WTC11 (cell line): ENCODE results near the gene MESD. TPM values are rescaled to one million over a fixed set of nuclear protein-coding genes. Genes with fewer than 3 reads are reported as not detected.
A peak's percentile ranks its signal among the peaks of the same experiment; 100 is the strongest.

Experiments used
- ATAC-seq: fragments of 200-7000 bp; cut with Tn5 transposase; 2 replicates; pipeline ENCODE4 v1.10.0; 2021; ENCODE audit warnings: mild to moderate bottlenecking, moderate library complexity
- CTCF ChIA-PET: fragments of 300-600 bp; sonication (Branson Sonifier 250); formaldehyde crosslinking; loops from one replicate; lab custom pipeline; 2021; ENCODE audit warnings: antibody characterized with exemption; lab: Charles Lee
- POLR2A ChIA-PET: fragments of 350-600 bp; sonication (Branson Sonifier 250); formaldehyde crosslinking; loops from one replicate; lab custom pipeline; 2021; ENCODE audit warnings: antibody characterized with exemption; lab: Charles Lee
- DNase-seq: peaks from one replicate; pipeline ENCODE4 v3.0.0; 2021; ENCODE audit warnings: low spot score
- H3K27ac Mint-ChIP-seq: 2 replicates; pipeline ENCODE4 v1.8.0; 2021; ENCODE audit warnings: mixed read lengths
- H3K27me3 Mint-ChIP-seq: 2 replicates; pipeline ENCODE4 v1.8.0; 2021; ENCODE audit warnings: low read depth, mild to moderate bottlenecking, moderate library complexity, mixed read lengths
- H3K36me3 Mint-ChIP-seq: 2 replicates; pipeline ENCODE4 v1.8.0; 2021; ENCODE audit warnings: mixed read lengths
- H3K4me1 Mint-ChIP-seq: 2 replicates; pipeline ENCODE4 v1.8.0; 2022; ENCODE audit warnings: mixed read lengths
- H3K4me3 Mint-ChIP-seq: 2 replicates; pipeline ENCODE4 v1.8.0; 2021; ENCODE audit warnings: mild to moderate bottlenecking, moderate library complexity, mixed read lengths
- H3K9me3 Mint-ChIP-seq: 2 replicates; pipeline ENCODE4 v1.8.0; 2021; ENCODE audit warnings: mixed read lengths
- ARID4B ChIP-seq: sonication (generic); formaldehyde crosslinking; IDR thresholded peaks from 2 replicates; pipeline ENCODE4 v1.8.0; 2023; ENCODE audit warnings: missing genetic modification reagents, mild to moderate bottlenecking, borderline replicate concordance
- CREB1 ChIP-seq: sonication (generic); formaldehyde crosslinking; IDR thresholded peaks from 2 replicates; pipeline ENCODE4 v1.8.0; 2023; ENCODE audit warnings: mild to moderate bottlenecking, missing genetic modification reagents
- ELF4 ChIP-seq: sonication (generic); formaldehyde crosslinking; IDR thresholded peaks from 2 replicates; pipeline ENCODE4 v1.8.1; 2022; ENCODE audit warnings: low read depth, mild to moderate bottlenecking, moderate library complexity, missing genetic modification reagents
- ESRRA ChIP-seq: sonication (generic); formaldehyde crosslinking; IDR thresholded peaks from 2 replicates; pipeline ENCODE4 v1.8.1; 2022; ENCODE audit warnings: mild to moderate bottlenecking, missing genetic modification reagents, borderline replicate concordance
- FOXJ3 ChIP-seq: sonication (generic); formaldehyde crosslinking; IDR thresholded peaks from 2 replicates; pipeline ENCODE4 v1.9.0; 2021; ENCODE audit warnings: missing genetic modification reagents, mild to moderate bottlenecking, borderline replicate concordance
- FOXK1 ChIP-seq: sonication (generic); formaldehyde crosslinking; IDR thresholded peaks from 2 replicates; pipeline ENCODE4 v1.8.0; 2022; ENCODE audit warnings: mild to moderate bottlenecking, moderate library complexity, missing genetic modification reagents
- NFATC4 ChIP-seq: fragments of 250-450 bp; sonication (Bioruptor Pico); IDR thresholded peaks from 2 replicates; pipeline ENCODE4 v1.9.0; 2021; ENCODE audit warnings: mild to moderate bottlenecking
- PRDM15 ChIP-seq: sonication (generic); formaldehyde crosslinking; IDR thresholded peaks from 2 replicates; pipeline ENCODE4 v1.8.0; 2022; ENCODE audit warnings: missing genetic modification reagents
- SP1 ChIP-seq: sonication (generic); formaldehyde crosslinking; conservative IDR thresholded peaks from 2 replicates; pipeline ENCODE4 v1.8.1; 2022; ENCODE audit warnings: missing genetic modification reagents
- ZNF232 ChIP-seq: sonication (generic); formaldehyde crosslinking; IDR thresholded peaks from 2 replicates; pipeline ENCODE4 v1.8.0; 2022; ENCODE audit warnings: mild to moderate bottlenecking, missing genetic modification reagents
- total RNA-seq: library from RNA; stranded (reverse); gene quantifications from 3 replicates; pipeline ENCODE4 v1.2.3, GENCODE V29; 2021
- TF ChIP-seq, protein P1 (sequence below): fragments of 250-450 bp; sonication (Bioruptor Pico); conservative IDR thresholded peaks from 2 replicates; pipeline ENCODE4 v1.9.0; 2021; ENCODE audit warnings: mild to moderate bottlenecking
- TF ChIP-seq, protein P2 (sequence below): sonication (generic); formaldehyde crosslinking; conservative IDR thresholded peaks from 2 replicates; pipeline ENCODE4 v1.8.1; 2022; ENCODE audit warnings: mild to moderate bottlenecking, missing genetic modification reagents

The MESD gene
- total RNA-seq, 1 experiment from 2014 or later, result 28.3 TPM

- TF ChIP-seq PRDM15 (CRISPR knock-in tag) (no peak), ZNF232 (CRISPR knock-in tag) (no peak), NFATC4 (CRISPR knock-in tag) (no peak), FOXK1 (CRISPR knock-in tag) (no peak), ESRRA (CRISPR knock-in tag) (no peak), FOXJ3 (CRISPR knock-in tag) (no peak)
- TF ChIP-seq, protein P1, sequence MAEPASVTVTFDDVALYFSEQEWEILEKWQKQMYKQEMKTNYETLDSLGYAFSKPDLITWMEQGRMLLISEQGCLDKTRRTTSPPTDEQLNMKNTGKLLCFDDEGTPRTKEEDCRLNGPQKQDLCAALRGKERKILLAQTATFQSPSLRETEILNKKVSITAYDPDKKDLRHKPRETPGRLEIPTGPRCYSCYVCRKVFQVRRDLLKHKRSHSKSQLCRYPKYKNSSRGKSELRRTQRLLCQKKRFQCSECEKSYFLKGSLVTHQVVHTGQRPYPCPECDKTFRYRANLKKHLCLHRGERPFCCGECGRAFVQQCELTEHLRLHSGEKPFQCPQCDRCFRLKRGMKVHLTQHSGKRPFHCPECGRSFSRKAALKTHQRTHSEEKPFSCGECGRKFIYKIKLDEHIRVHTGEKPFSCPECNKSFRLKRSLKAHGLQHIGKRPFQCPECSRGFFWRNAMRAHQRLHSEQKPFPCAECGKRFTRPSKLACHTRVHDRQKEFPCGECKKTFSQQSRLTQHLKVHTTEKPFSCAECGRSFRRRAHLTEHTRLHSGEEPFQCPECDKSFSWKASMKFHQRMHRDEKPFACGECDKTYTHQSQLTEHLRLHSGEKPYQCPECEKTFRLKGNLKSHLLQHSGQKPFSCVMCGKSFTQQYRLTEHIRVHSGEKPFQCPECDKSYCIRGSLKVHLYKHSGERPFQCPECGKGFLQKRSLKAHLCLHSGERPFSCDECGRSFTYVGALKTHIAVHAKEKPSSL, result no peak
Measured at GRCh38 chr15:80979538-80980200, 9.9 kb downstream of the MESD start (continued).

DNA sequence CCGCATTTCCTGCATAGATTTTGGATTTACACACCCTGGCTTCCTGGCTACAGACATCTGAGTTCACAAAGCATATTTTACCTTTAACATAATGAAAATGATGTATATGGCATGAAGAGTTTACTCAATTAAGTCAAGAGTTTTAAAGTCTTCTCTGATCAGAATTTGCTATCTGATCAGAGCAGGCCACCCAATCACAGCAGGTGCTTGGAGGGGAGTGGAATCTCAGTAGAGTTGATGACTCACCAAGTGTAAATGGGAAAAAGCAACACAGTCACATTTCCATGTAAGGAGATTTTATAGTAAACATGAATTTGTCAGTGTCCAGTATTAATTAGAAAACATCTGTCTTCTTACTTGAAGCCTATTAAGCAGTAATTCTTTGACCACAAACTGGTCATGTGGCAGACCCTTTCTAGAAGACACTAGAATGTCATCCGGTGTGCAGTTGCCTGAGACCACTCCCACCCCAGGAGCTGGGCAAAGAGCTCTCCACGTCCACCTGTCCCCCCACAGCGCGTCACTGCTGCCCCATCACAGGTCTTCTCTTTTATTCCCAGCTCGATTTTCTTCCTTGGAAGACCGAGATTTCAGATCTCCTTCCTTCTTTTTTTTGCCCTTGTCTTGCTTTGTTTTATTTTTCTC lies 10.8 kb downstream of the MESD start:
- Mint-ChIP-seq H3K4me3 (no peak overlapping the region), H3K27me3 (no peaks in the 10 kb centered on the region), H3K27ac (peak overlapping the region; percentile 79), H3K4me1 (peaks cover 30% of the 10 kb centered on the region), H3K9me3 (no peaks in the 10 kb centered on the region), H3K36me3 (peaks cover 27% of the 10 kb centered on the region)
- TF ChIP-seq ARID4B (CRISPR knock-in tag), result no peak
- no peak for TF ChIP-seq CREB1 (CRISPR knock-in tag)
- TF ChIP-seq SP1 (CRISPR knock-in tag), result no peak
- TF ChIP-seq, protein P2, sequence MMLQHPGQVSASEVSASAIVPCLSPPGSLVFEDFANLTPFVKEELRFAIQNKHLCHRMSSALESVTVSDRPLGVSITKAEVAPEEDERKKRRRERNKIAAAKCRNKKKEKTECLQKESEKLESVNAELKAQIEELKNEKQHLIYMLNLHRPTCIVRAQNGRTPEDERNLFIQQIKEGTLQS (CRISPR knock-in tag), result no peak
- no peak for TF ChIP-seq ELF4
- ChIA-PET POLR2A (no interaction called here), CTCF (interaction anchor here (0.8 to 2.0 kb wide), 2 partner anchors 23 to 288 kb away, joined by 3 to 15 read pairs; no protein-coding TSS in a partner anchor)
- ATAC-seq (no peak), DNase-seq (no peak)
